ENCODE results near the gene PER2.

GRCh38 chr2:238224356-238225035 is 63.9 kb downstream of the PER2 start:
- TF ChIP-seq CTCF (IDR thresholded peaks at IDR 0.05) (no peak), EP300 (IDR thresholded peaks at IDR 0.05) (no peak), POLR2A (IDR thresholded peaks at IDR 0.05) (no peak), POLR2AphosphoS5 (IDR thresholded peaks at IDR 0.05) (no peak)
